GM12878 (cell line): Measurements from ENCODE around the gene PRCP. TPM values are rescaled to one million over a fixed set of nuclear protein-coding genes. Genes with fewer than 3 reads are reported as not detected.

ENCODE experiments used
- BHLHE40 ChIP-seq, 2 experiments: fragments of 450-650 bp in 1 of 2; IDR thresholded peaks; 2 replicates each; pipeline ENCODE4 v1.6.1; 2011 to 2017; ENCODE audit warnings: low read depth in 2 of 2, borderline replicate concordance in 1 of 2, improper control_type of control experiment in 1 of 2, low read length in 1 of 2, mild to moderate bottlenecking in 1 of 2
- CHD2 ChIP-seq: IDR thresholded peaks from 2 replicates; pipeline ENCODE4 v1.6.1; 2011; ENCODE audit warnings: low read depth, low read length, improper control_type of control experiment, borderline replicate concordance
- CREB1 ChIP-seq: IDR thresholded peaks from 2 replicates; pipeline ENCODE4 v1.6.1; 2012; ENCODE audit warnings: low read depth, mild to moderate bottlenecking, inconsistent platforms
- EGR1 ChIP-seq, 2 experiments: IDR thresholded peaks; 1 replicate in 1 of 2; 2 replicates in 1 of 2; pipeline ENCODE4 v1.6.1; 2011 to 2012; ENCODE audit warnings: low read depth in 2 of 2, low read length in 2 of 2, borderline replicate concordance in 1 of 2, mild to moderate bottlenecking in 1 of 2, moderate library complexity in 1 of 2
- EP300 ChIP-seq, 2 experiments: fragments of 150-350 bp in 1 of 2; IDR thresholded peaks; 2 replicates each; pipeline ENCODE4 v1.6.1; 2011 to 2012; ENCODE audit warnings: low read depth in 2 of 2, low read length in 2 of 2, borderline replicate concordance in 1 of 2, improper control_type of control experiment in 1 of 2, inconsistent platforms in 1 of 2; ENCODE audit not compliant: control insufficient read depth in 1 of 2
- IKZF1 ChIP-seq: fragments of 450-650 bp; conservative IDR thresholded peaks from 2 replicates; pipeline ENCODE4 v1.6.1; 2017; ENCODE audit warnings: antibody characterized with exemption, mild to moderate bottlenecking
- MTA2 ChIP-seq: fragments of 450-650 bp; IDR thresholded peaks from 2 replicates; pipeline ENCODE4 v1.6.1; 2016; ENCODE audit warnings: low read depth, mild to moderate bottlenecking, moderate library complexity
- MTA3 ChIP-seq: IDR thresholded peaks from 2 replicates; pipeline ENCODE4 v1.6.1; 2012; ENCODE audit warnings: low read length, inconsistent platforms, borderline replicate concordance
- POLR2A ChIP-seq: IDR thresholded peaks from 2 replicates; pipeline ENCODE4 v1.6.1; 2011; ENCODE audit warnings: low read depth, mild to moderate bottlenecking, low read length
- POU2F2 ChIP-seq: IDR thresholded peaks from 3 replicates; pipeline ENCODE4 v1.6.1; 2011; ENCODE audit warnings: low read depth, mild to moderate bottlenecking, low read length, borderline replicate concordance
- SP1 ChIP-seq: IDR thresholded peaks from one replicate; pipeline ENCODE4 v1.6.1; 2011; ENCODE audit warnings: low read depth, low read length
- ZNF687 ChIP-seq: fragments of 450-650 bp; IDR thresholded peaks from 2 replicates; pipeline ENCODE4 v1.6.1; 2017; ENCODE audit warnings: mild to moderate bottlenecking, moderate library complexity
- polyA plus RNA-seq, 11 experiments: library from polyadenylated mRNA; depleted of rRNA in 4 of 11; unstranded in 6 of 11; stranded (reverse) in 5 of 11; fragments of >200 nt; fragmentation: Nextera tagmentation in 4 of 11; fragmentation: Illumina TruSeq in 1 of 11; extraction: Ambion mirVana in 4 of 11; extraction: Trizol in 1 of 11; gene quantifications; 1 replicate in 1 of 11; 2 replicates in 10 of 11; pipeline versions ENCODE4 v1.2.1 to v1.2.3, GENCODE V29; 2011 to 2016; ENCODE audit warnings: inconsistent platforms in 2 of 11, missing spikeins in 2 of 11, low read depth in 1 of 11
- total RNA-seq, 4 experiments: library from RNA; depleted of rRNA in 3 of 4; stranded (reverse); fragments of >200 nt in 3 of 4; fragmentation: Illumina TruSeq in 1 of 4; extraction: Trizol in 1 of 4; gene quantifications; 2 replicates each; pipeline versions ENCODE4 v1.2.1 to v1.2.3, GENCODE V29; 2013 to 2021

Gene PRCP
- total and polyA plus RNA-seq, 10 of the 15 experiments (the other 5 are each of a cell fraction or from before 2014, with no cell fraction given): 14.9 to 43.6 (median 20.0) TPM

- TF ChIP-seq POLR2A: peak; percentile 84
- TF ChIP-seq MTA2: peak; percentile 67; the same call in 1 of the 2 replicates
- peak in 1 of 2 experiments; percentile 64; a peak in 2 of 3 replicates for TF ChIP-seq EGR1 (IDR thresholded peaks at IDR 0.05; ENCODE audit: borderline replicate concordance in 1 of 2, low read depth in 2 of 2, low read length in 2 of 2)
- peak; percentile 40; the same call in 1 of the 3 replicates for TF ChIP-seq POU2F2
- peak; percentile 44 for TF ChIP-seq SP1
- peak; percentile 48; the same call in 1 of the 2 replicates for TF ChIP-seq CREB1
- 0 out of 2 replicates have a peak, but pooled peaks have one; percentile 40 for TF ChIP-seq ZNF687
- no peak for TF ChIP-seq MTA3
- TF ChIP-seq CHD2: 0 out of 2 replicates have a peak, but pooled peaks have one; percentile 49
- TF ChIP-seq IKZF1: peak; percentile 74
- TF ChIP-seq BHLHE40 (IDR thresholded peaks at IDR 0.05; ENCODE audit: borderline replicate concordance in 1 of 2, low read depth in 2 of 2, low read length in 1 of 2): peak; percentile 88 to 93; a peak in 3 of 4 replicates
- 0 out of 4 replicates have a peak, but pooled peaks of 1 of the 2 experiments have one; percentile 12 for TF ChIP-seq EP300 (IDR thresholded peaks at IDR 0.05; ENCODE audit: borderline replicate concordance in 1 of 2, control insufficient read depth in 1 of 2, low read depth in 2 of 2, low read length in 2 of 2)
- TF ChIP-seq, all 136 proteins: peak for 36
Observed at GRCh38 chr11:82900277-82901164, at the start of gene PRCP (continued).
